ENCODE data around the gene VAT1L.

Gene VAT1L

GRCh38 chr16:77744141-77744540 is 44.2 kb upstream of the VAT1L start:
- DNase-seq, result no peak
- H2AFZ ChIP-seq (ENCODE audit: low read depth, low read length), result no peak overlapping the region
- H3K27ac ChIP-seq (ENCODE audit: low read length), result no peak overlapping the region
- ATAC-seq (ENCODE audit: insufficient read depth, low read depth), result no peak
- H3K4me2 ChIP-seq (ENCODE audit: insufficient read depth, low read length), result no peak overlapping the region
- H3K4me1 ChIP-seq (ENCODE audit: insufficient read depth, low read length), result no peaks in the 10 kb centered on the region
- no peaks in the 10 kb centered on the region for H3K79me2 ChIP-seq (ENCODE audit: insufficient read depth, low read length)
- H3K9me3 ChIP-seq (ENCODE audit: insufficient read depth, low read length, severe bottlenecking), result no peaks in the 10 kb centered on the region
- H4K20me1 ChIP-seq (ENCODE audit: insufficient read depth, low read length), result no peaks in the 10 kb centered on the region
- no peak for TF ChIP-seq CTCF (IDR thresholded peaks at IDR 0.05; ENCODE audit: borderline replicate concordance, extremely low read depth, low read length, poor library complexity, severe bottlenecking)
- no peak for TF ChIP-seq EZH2 (IDR thresholded peaks at IDR 0.05; ENCODE audit: borderline replicate concordance, low read depth, low read length, severe bottlenecking)
- peaks cover 9% of the 10 kb centered on the region for H3K27me3 ChIP-seq (ENCODE audit: insufficient read depth, low read length, poor library complexity)
- H3K36me3 ChIP-seq (ENCODE audit: insufficient read depth, low read length), result no peaks in the 10 kb centered on the region
- no peak overlapping the region for H3K4me3 ChIP-seq (ENCODE audit: low read depth in 1 of 2, low read length in 2 of 2)
- H3K9ac ChIP-seq (ENCODE audit: low read depth, low read length), result no peak overlapping the region

GRCh38 chr16:77745972-77746371 is 42.4 kb upstream of the VAT1L start:
- Histone ChIP-seq H3K27ac (ENCODE audit: low read length) (no peak overlapping the region), H3K9ac (ENCODE audit: low read depth, low read length) (no peak overlapping the region), H2AFZ (ENCODE audit: low read depth, low read length) (no peak overlapping the region), H4K20me1 (ENCODE audit: insufficient read depth, low read length) (no peaks in the 10 kb centered on the region), H3K4me1 (ENCODE audit: insufficient read depth, low read length) (no peaks in the 10 kb centered on the region), H3K4me3 (ENCODE audit: low read depth in 1 of 2, low read length in 2 of 2) (no peak overlapping the region), H3K27me3 (ENCODE audit: insufficient read depth, low read length, poor library complexity) (peaks cover 14% of the 10 kb centered on the region), H3K79me2 (ENCODE audit: insufficient read depth, low read length) (no peaks in the 10 kb centered on the region), H3K9me3 (ENCODE audit: insufficient read depth, low read length, severe bottlenecking) (no peaks in the 10 kb centered on the region), H3K36me3 (ENCODE audit: insufficient read depth, low read length) (no peaks in the 10 kb centered on the region), H3K4me2 (ENCODE audit: insufficient read depth, low read length) (no peak overlapping the region)
- ATAC-seq (ENCODE audit: insufficient read depth, low read depth) (no peak), DNase-seq (no peak)
- TF ChIP-seq CTCF (IDR thresholded peaks at IDR 0.05; ENCODE audit: borderline replicate concordance, extremely low read depth, low read length, poor library complexity, severe bottlenecking) (no peak), EZH2 (IDR thresholded peaks at IDR 0.05; ENCODE audit: borderline replicate concordance, low read depth, low read length, severe bottlenecking) (no peak)

GRCh38 chr16:77748421-77749005 is 39.9 kb upstream of the VAT1L start:
- H4K20me1 ChIP-seq (ENCODE audit: insufficient read depth, low read length), result no peaks in the 10 kb centered on the region
- H3K79me2 ChIP-seq (ENCODE audit: insufficient read depth, low read length), result no peaks in the 10 kb centered on the region
- TF ChIP-seq EZH2 (IDR thresholded peaks at IDR 0.05; ENCODE audit: borderline replicate concordance, low read depth, low read length, severe bottlenecking) (no peak), CTCF (IDR thresholded peaks at IDR 0.05; ENCODE audit: borderline replicate concordance, extremely low read depth, low read length, poor library complexity, severe bottlenecking) (no peak)
- H3K4me2 ChIP-seq (ENCODE audit: insufficient read depth, low read length), result no peak overlapping the region
- peaks cover 16% of the 10 kb centered on the region for H3K27me3 ChIP-seq (ENCODE audit: insufficient read depth, low read length, poor library complexity)
- no peak overlapping the region for H2AFZ ChIP-seq (ENCODE audit: low read depth, low read length)
- H3K36me3 ChIP-seq (ENCODE audit: insufficient read depth, low read length), result no peaks in the 10 kb centered on the region
- no peak overlapping the region for H3K9ac ChIP-seq (ENCODE audit: low read depth, low read length)
- H3K9me3 ChIP-seq (ENCODE audit: insufficient read depth, low read length, severe bottlenecking), result no peaks in the 10 kb centered on the region
- no peaks in the 10 kb centered on the region for H3K4me1 ChIP-seq (ENCODE audit: insufficient read depth, low read length)
- ATAC-seq (ENCODE audit: insufficient read depth, low read depth), result no peak
- DNase-seq, result no peak
- H3K27ac ChIP-seq (ENCODE audit: low read length), result no peak overlapping the region
- no peak overlapping the region for H3K4me3 ChIP-seq (ENCODE audit: low read depth in 1 of 2, low read length in 2 of 2)
